Right renal pelvis (tissue), 4 donors: ENCODE data around the gene CBLN3. TPM values are rescaled to one million over a fixed set of nuclear protein-coding genes. Genes with fewer than 3 reads are reported as not detected.

ENCODE experiments used
- DNase-seq, 4 donors: peaks; one replicate each; pipeline ENCODE4 v3.0.0-alpha.2; 2013; ENCODE audit warnings: low read depth in 4 of 4, low spot score in 3 of 4, missing footprints in 1 of 4
- polyA plus RNA-seq, 4 donors: library from polyadenylated mRNA; unstranded; fragments of 120-200 nt; gene quantifications; one replicate each; pipeline ENCODE4 v1.2.1, GENCODE V29; 2013; ENCODE audit not compliant: insufficient read length in 4 of 4

Gene CBLN3
- polyA plus RNA-seq, 4 donors, result 2.5 to 3.5 (median 3.2) TPM

DNA sequence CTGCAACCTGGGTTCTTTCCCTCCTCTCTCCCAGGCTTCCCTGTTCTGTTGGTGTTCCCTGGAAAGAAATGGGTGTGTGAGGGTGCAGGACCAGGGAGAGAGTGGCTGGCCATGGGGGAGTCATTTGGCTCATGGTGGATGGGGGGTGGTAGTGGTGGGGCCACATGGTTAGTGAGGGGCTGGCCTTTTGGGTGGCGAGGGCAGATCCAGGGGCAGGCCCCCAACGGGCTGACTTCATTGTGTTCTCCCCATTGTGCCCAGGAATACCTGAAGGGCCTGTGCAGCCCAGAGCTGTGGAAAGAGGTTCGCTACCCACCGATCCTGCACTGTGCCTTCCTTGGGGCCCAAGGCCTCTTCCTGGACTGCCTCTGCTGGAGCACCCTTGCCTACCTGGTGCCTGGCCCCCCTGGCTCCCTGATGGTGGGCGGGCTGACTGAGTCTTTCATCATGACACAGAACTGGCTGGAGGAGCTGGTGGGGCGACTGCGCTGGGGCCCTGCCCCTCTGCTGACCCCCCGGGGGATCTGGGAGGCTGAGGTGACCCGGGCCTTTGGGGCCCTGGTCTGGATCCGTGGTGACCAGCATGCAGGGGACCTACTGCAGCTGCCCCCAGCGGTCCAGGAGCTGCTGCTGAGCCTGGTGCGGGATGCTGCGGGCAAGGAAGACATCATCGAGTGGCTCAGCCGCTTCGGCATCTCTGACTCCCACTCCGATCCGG, 21.7 kb downstream of the CBLN3 start:
- no peak for DNase-seq

DNA sequence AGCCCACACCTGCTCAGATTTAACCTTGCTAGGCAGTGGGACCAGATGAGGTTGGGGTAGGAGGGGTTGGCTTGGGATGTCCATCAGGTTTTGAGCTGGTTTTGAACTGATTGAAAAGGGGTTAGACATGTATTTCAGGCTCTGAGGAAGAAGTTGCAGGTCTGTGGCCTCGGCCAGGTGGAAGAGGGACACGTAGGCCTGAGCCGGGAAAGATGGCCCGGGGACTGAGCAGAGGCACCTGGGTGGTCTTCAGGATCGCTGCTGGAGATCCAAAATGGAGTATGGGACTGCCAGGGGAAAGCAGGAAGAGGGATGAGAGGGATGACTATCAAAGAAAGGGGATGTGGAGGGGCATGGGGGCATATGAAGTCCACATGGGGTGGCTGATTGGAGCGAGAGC, 23.1 kb downstream of the CBLN3 start:
- no peak for DNase-seq

GRCh38 chr14:24404814-24405213, 24.7 kb downstream of the CBLN3 start:
- DNase-seq, result no peak

- no peak for DNase-seq
These were observed 26.0 kb downstream of the CBLN3 start for GRCh38 chr14:24403294-24403998.

GRCh38 chr14:24401810-24402702, 27.4 kb downstream of the CBLN3 start:
- DNase-seq, result no peak

GRCh38 chr14:24399999-24400718, 29.3 kb downstream of the CBLN3 start:
- no peak for DNase-seq

- no peak for DNase-seq
These were observed 30.0 kb downstream of the CBLN3 start for GRCh38 chr14:24399447-24399822.

DNA sequence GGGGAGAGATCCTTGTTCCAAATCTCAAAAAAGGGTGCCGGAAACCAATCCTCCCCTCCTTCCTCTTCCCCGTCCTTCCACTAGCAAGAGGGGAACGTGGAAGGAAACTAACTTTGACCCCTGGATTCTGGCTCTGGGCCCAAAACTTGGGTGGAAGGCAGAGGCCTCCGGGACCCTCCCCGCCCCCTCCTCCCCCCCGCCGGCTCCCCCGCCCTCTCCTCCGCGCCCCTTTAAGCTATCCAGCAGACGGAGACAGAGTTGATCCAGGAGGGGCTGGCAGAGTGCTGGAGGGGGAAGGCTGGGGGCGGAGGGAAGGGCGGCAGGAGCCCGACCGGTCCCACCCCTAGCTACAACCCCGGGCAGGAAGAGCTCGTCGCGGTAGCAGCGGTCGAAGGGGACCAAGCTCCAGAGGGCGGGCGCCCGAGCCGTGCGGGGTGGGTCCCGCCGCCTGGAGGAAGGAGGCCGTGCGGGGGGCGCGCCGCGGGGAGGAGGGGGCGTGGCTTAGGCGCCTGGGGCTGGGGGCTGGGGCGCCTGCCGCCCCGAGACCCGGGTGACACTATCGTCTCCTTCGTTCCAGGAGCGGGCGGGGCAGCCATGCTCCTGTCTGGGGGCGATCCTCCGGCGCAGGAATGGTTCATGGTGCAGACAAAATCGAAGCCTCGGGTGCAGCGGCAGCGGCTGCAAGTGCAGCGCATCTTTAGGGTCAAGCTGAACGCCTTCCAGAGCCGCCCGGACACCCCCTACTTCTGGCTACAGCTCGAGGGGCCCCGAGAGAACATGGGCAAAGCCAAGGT, 30.6 kb downstream of the CBLN3 start, which contains the start of gene NYNRIN:
Gene NYNRIN, plus strand, starts transcription at position 351 of the 794 bp plus-strand sequence. Its CDS starts 244 bp downstream, at position 595.
- DNase-seq, result peak in 3 of 4 donors; percentile 62 to 71 (median 70)

- DNase-seq, result peak; percentile 68 to 78 (median 75)
These were observed 31.2 kb downstream of the CBLN3 start for GRCh38 chr14:24398293-24398652.

- DNase-seq, result no peak
These were observed 31.7 kb downstream of the CBLN3 start for GRCh38 chr14:24397639-24398292.

DNA sequence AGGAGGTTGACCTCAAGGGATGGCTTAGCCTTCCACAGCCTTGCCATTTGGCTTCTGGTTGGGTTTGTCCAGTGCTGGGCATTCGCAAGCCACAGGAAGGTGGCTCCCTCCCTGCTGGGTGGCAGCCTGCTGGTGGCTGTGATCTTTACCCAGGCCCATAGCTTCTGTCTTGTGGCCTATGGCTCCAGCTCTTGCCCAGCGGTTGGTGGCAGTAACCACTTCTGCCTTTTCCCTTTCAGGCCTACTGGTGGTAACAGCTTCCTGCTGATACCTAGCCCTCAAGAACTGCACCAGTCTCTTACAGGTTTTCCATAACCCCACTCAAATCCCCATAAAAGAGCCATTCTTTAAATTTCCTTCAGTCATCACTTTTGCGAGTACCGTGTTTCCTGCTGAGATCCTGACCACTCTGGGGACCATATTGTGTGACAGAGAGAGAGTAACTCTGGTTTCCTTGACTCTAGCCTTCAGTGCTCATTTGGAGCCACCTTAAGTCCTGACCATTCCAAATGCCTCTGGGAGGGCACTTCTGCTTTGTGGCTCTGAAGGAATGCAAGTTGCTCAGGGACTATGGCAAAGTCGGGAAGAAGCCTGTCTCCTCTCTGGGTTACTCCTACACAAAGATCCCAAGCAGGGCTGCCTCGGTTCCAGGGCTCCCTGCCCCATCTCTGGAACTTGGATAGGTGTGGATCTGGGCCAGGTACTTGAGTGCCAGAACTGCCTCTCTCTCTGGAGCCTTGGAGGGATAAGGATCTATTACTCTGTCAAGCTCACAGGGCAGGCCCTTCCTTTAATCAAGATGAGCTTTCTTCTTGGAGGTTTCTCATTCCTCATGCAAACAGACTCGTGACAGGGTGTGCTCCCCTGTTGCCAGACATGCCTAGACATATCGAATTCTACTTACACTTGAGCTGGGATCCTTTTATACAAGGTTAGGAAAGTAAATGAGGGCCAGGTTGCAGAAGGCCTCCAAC, 33.6 kb downstream of the CBLN3 start:
- no peak for DNase-seq

- no peak for DNase-seq
These were observed 35.2 kb downstream of the CBLN3 start for GRCh38 chr14:24394275-24394674.

GRCh38 chr14:24392325-24393091, 37.0 kb downstream of the CBLN3 start:
- DNase-seq, result no peak

DNA sequence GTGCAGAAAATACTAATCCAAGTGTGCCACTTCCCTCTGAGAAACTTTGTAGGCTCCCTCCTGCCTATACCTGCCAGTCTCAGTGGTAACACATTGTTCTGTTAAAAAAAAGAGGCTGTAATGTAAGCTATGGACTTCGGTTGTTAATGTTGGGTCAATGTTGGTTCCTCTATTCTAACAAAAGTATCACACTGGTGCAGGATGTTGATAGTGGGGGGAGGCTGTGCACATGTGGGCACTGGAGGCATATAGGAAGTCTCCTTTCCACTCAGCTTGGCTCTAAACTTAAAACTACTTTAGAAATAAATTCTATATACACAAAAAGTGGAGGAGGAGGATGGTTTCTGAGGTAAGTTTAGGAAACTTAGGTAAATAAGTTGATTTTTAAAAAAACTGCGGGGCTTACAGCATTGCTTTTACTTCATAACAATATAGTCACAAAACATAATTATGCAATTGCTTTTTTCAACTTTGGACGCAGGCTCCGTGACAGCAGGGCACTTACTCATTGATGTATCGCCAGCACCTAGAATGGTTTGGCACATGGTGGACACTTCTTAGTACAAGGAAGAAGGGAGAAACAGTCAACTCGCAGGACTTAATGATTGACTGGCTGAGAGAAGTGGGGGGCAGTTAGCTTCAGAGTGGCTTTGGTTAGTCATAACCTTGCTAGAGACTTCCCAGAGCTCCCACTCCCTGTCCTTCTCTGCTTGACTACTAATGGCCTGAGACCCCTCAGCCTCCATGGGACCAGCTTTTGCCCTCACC, 38.6 kb downstream of the CBLN3 start:
- no peak for DNase-seq

- no peak for DNase-seq
These were observed 40.1 kb downstream of the CBLN3 start for GRCh38 chr14:24389226-24389848.
